GM12874 (cell line): ENCODE results near the gene ZNF418.

ENCODE experiments used
- CTCF ChIP-seq: IDR thresholded peaks from 2 replicates; pipeline ENCODE4 v1.5.1; 2011; ENCODE audit warnings: low read depth, mild to moderate bottlenecking, control low read depth, low read length, moderate library complexity; ENCODE audit not compliant: insufficient read depth

ZNF418 gene

GRCh38 chr19:57916168-57916995, 18.8 kb downstream of the ZNF418 start, which contains the start of gene ZNF417:
ZNF417 (minus strand) TSS chr19:57916592; CDS start chr19:57916411, 181 bp downstream.
- TF ChIP-seq CTCF = 0 out of 2 replicates have a peak, but pooled peaks have one; percentile 8

- no peak for TF ChIP-seq CTCF
Observed at GRCh38 chr19:57914531-57914930, 20.7 kb downstream of the ZNF418 start.

DNA sequence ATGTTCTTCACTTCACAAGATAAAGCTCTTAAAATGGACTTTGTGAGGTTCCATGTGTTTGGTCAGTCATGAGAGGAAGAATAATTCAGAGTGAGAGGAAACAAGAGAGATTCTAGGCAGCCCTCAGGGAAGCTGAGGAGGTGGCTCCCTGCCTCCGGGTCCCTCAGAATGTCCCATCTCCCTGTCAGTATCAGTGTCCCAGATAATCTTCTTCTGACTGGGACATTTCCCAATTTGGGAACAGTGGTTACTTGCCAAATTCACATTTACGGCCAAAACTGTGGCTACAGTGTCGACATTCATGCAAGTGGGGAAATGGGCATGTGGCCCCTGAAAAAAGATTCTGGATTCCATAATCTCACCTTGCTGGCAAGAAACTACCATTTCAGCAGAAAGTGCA, 27.8 kb downstream of the ZNF418 start:
- TF ChIP-seq CTCF = no peak

DNA sequence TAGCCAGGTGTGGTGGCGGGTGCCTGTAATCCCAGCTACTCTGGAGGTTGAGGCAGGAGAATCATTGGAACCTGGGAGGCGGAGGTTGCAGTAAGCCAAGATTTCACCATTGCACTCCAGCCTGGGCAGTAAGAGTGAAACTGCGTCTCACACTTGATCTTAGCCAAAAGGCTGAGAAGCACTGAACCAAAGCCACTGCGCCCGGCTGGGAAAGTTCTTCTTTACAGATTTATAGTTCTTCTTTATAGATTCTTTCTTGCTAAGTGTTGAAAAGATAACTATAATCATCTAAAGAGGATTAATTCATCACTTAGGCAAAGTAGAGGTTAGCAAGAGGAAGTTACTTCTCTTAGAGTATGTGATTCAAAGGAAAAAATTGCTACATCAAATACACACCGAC, 29.9 kb downstream of the ZNF418 start:
- no peak for TF ChIP-seq CTCF

DNA sequence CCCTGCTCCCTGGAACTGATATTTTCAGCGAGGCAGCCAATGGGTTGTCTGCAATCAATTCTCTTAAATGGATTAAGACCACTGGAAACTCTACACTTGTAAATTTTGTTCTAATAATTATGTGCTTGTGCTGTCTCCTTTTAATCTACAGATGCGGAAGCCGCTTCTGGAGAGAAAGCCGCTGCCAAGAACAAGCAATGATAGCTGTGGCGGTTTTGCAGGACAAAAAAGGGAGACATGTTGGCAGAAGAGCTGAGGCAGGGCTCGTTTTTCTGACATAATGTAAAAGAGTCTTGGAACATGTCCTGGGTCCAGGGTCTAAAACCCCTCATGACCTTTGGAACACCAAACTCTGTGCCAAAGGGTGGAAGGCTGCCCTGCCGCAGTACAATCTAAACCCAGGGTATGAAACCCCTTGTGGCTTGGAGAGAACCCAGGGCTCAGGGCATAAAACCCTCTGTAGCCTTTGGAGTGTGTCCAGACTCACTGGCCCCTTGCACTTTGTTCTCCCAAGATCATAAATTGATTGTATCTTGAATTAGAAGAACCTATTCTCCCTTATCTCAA, 31.5 kb downstream of the ZNF418 start:
- no peak for TF ChIP-seq CTCF

- TF ChIP-seq CTCF = no peak
Observed at GRCh38 chr19:57900311-57900710, 34.9 kb downstream of the ZNF418 start.

DNA sequence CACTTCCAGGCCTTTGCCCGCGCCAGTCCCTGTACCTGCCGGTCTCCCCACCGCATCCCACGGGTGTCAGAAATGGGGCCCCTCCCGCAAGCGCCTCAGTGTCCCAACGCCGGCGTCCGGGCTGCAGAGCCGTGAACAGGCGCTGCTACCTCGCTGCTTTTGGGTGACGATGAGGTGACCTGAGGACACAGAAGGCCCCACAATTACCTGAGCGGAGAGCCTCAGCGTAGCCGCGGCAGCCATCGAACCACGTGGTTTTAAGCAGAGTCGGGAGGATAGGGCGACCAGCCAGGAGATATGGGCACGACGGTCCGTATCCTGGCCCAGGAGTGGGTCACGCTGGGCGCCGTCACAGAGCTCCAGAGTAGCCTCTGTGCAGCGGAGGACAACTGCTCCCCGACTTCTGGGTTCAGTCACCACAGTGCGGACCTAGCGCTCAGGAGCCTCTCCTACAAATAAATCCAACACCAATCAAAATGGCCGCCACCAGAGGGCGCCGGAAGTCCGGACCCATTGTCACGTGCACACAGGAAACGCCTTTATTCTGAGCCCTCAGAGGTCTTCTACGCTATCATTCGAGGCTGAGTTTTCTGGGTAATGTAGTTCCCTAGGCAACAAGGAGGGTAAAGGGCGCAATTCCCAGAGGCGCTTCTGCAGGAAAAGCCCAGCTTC, 46.5 kb downstream of the ZNF418 start, which contains the start of gene ZNF814:
ZNF814 (minus strand) TSS at position 478 of the 672 bp plus-strand sequence; CDS start at position 243, 235 bp downstream.
- no peak for TF ChIP-seq CTCF
